ENCODE results near the gene WDR72.

- TF ChIP-seq CTCF (IDR thresholded peaks at IDR 0.05; ENCODE audit: low read depth, low read length, poor library complexity, severe bottlenecking) (no peak), EZH2phosphoT487 (IDR thresholded peaks at IDR 0.05; ENCODE audit: borderline replicate concordance, low read length) (no peak)
These were observed 5.7 kb downstream of the WDR72 start for GRCh38 chr15:53753813-53754212.
